DOHH2 (cell line): ENCODE results near the gene EXOSC10.

Experiments
- H3F3A ChIP-seq: fragments of 200-600 bp; sonication (generic), shearing (Covaris generic); 2 replicates; pipeline ENCODE4 v1.6.0; 2016; ENCODE audit warnings: antibody characterized with exemption, mild to moderate bottlenecking; ENCODE audit not compliant: control insufficient read depth, insufficient read depth
- H3K27ac ChIP-seq: fragments of 200-600 bp; sonication (generic); 2 replicates; pipeline ENCODE4 v1.5.1; 2014; ENCODE audit warnings: low read depth, mild to moderate bottlenecking, low read length, moderate library complexity
- H3K27me3 ChIP-seq: fragments of 200-600 bp; sonication (generic); 2 replicates; pipeline ENCODE4 v1.6.1; 2014; ENCODE audit warnings: mild to moderate bottlenecking, low read length, mixed read lengths; ENCODE audit not compliant: control insufficient read depth
- H3K36me3 ChIP-seq: fragments of 200-600 bp; sonication (generic); 2 replicates; pipeline ENCODE4 v1.6.1; 2014; ENCODE audit warnings: mild to moderate bottlenecking, low read length, moderate library complexity, mixed read lengths; ENCODE audit not compliant: control insufficient read depth
- H3K4me1 ChIP-seq: fragments of 200-600 bp; sonication (generic); 2 replicates; pipeline ENCODE4 v1.6.1; 2014; ENCODE audit warnings: mild to moderate bottlenecking, low read length, mixed read lengths; ENCODE audit not compliant: control insufficient read depth
- H3K4me2 ChIP-seq: fragments of 200-600 bp; sonication (generic); 2 replicates; pipeline ENCODE4 v1.6.0; 2014; ENCODE audit warnings: mild to moderate bottlenecking, low read length, moderate library complexity
- H3K4me3 ChIP-seq: fragments of 200-600 bp; sonication (generic); 2 replicates; pipeline ENCODE4 v1.5.1; 2014; ENCODE audit warnings: mild to moderate bottlenecking, low read length, mixed read lengths
- H3K79me2 ChIP-seq: fragments of 200-600 bp; sonication (generic); 2 replicates; pipeline ENCODE4 v1.6.1; 2014; ENCODE audit warnings: mild to moderate bottlenecking, low read length, mixed read lengths; ENCODE audit not compliant: control insufficient read depth
- H3K9me2 ChIP-seq: fragments of 200-600 bp; sonication (generic); replicated peaks from 2 replicates; pipeline ENCODE4 v1.6.1; 2014; ENCODE audit warnings: mild to moderate bottlenecking, low read length, mixed read lengths; ENCODE audit not compliant: control insufficient read depth
- H3K9me3 ChIP-seq: fragments of 200-600 bp; sonication (generic); 2 replicates; pipeline ENCODE4 v1.6.1; 2014; ENCODE audit warnings: antibody characterized with exemption, low read length, mixed read lengths; ENCODE audit not compliant: control insufficient read depth, insufficient read depth
- H4K20me1 ChIP-seq: fragments of 200-600 bp; sonication (generic); 2 replicates; pipeline ENCODE4 v1.6.0; 2014; ENCODE audit warnings: low read depth, mild to moderate bottlenecking, antibody characterized with exemption, low read length, moderate library complexity; ENCODE audit not compliant: control insufficient read depth, insufficient read depth
- EZH2phosphoT487 ChIP-seq: fragments of 200-600 bp; sonication (generic); IDR thresholded peaks from 2 replicates; pipeline ENCODE4 v1.6.1; 2017; ENCODE audit warnings: borderline replicate concordance, mild to moderate bottlenecking, antibody characterized with exemption, low read length, moderate library complexity, mixed read lengths
- TF ChIP-seq, protein P1 (sequence below): fragments of 200-600 bp; sonication (generic); IDR thresholded peaks from one replicate; pipeline ENCODE4 v1.5.1; 2014; ENCODE audit warnings: antibody characterized with exemption, mild to moderate bottlenecking, low read depth, low read length; ENCODE audit not compliant: poor library complexity, severe bottlenecking

The EXOSC10 gene

DNA sequence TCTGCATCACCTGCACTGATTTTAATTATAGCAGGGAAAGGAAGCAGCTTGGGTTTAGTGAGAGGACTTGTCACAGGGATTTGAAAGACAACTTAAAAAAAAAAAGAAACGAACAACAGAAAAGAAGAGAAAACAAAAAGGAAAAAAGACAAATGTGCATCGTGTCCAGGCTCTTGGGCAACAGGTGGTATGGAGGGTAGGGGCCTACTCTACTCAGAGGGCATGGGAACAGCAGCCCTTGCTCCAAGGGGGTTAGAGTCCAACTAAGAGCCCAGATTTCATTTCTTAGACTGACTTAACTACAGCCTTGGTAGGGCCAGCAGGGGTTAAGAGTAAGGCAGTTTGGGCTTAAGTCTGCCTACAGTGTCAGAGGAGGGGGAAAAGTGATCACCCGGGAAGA, 15.3 kb upstream of the EXOSC10 start:
- Histone ChIP-seq H3K4me1 (no peaks in the 10 kb centered on the region), H3F3A (no peaks in the 10 kb centered on the region; the same call in 1 of the 2 replicates), H3K4me2 (no peak overlapping the region), H3K9me3 (no peaks in the 10 kb centered on the region), H4K20me1 (no peaks in the 10 kb centered on the region), H3K4me3 (no peak overlapping the region), H3K27ac (no peak overlapping the region), H3K79me2 (no peaks in the 10 kb centered on the region), H3K9me2 (no peaks in the 10 kb centered on the region), H3K36me3 (peaks cover 48% of the 10 kb centered on the region), H3K27me3 (no peaks in the 10 kb centered on the region)
- TF ChIP-seq EZH2phosphoT487, result no peak
- TF ChIP-seq, protein P1, sequence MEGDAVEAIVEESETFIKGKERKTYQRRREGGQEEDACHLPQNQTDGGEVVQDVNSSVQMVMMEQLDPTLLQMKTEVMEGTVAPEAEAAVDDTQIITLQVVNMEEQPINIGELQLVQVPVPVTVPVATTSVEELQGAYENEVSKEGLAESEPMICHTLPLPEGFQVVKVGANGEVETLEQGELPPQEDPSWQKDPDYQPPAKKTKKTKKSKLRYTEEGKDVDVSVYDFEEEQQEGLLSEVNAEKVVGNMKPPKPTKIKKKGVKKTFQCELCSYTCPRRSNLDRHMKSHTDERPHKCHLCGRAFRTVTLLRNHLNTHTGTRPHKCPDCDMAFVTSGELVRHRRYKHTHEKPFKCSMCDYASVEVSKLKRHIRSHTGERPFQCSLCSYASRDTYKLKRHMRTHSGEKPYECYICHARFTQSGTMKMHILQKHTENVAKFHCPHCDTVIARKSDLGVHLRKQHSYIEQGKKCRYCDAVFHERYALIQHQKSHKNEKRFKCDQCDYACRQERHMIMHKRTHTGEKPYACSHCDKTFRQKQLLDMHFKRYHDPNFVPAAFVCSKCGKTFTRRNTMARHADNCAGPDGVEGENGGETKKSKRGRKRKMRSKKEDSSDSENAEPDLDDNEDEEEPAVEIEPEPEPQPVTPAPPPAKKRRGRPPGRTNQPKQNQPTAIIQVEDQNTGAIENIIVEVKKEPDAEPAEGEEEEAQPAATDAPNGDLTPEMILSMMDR, result no peak

DNA sequence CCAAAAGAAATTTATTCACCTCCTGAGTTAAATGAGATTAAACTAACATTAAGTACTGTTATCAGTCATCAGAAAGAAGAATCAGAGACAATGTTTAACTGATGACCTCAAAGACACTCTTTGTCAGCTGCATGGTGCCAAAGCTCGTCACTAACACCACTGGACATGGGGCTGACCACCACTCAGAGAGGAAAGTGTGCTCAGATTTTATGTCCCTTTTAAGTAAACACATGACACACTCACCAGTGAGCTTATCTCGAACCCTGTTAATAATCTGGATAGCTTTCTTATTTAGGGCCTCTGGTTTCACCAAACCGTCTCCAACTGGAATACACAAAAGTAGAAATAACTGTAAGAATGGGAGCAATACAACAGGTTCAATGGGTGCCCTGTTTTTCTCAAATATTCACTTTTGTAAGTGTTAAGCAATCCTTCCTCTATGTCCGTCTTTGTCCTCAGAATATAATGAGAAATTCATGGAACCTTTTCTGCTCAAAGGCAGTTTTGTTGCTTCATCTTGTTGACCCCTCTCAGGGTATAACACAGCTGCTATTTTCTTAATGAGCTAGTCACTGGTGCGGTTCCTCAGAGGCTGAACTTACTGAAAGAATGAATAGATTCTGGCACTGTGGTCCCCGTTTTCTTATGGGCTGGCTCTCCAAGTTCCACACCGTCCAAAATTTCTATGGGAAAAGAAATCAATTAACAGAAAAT, 9.5 kb upstream of the EXOSC10 start:
- no peak for TF ChIP-seq EZH2phosphoT487
- TF ChIP-seq, protein P1, result no peak
- Histone ChIP-seq H3K36me3 (peaks cover 53% of the 10 kb centered on the region), H3K27me3 (no peaks in the 10 kb centered on the region), H3K9me3 (no peaks in the 10 kb centered on the region), H3K4me1 (no peaks in the 10 kb centered on the region), H3F3A (no peaks in the 10 kb centered on the region; the same call in 1 of the 2 replicates), H3K4me2 (no peak overlapping the region), H4K20me1 (no peaks in the 10 kb centered on the region), H3K27ac (no peak overlapping the region), H3K79me2 (no peaks in the 10 kb centered on the region), H3K4me3 (no peak overlapping the region), H3K9me2 (no peaks in the 10 kb centered on the region)

DNA sequence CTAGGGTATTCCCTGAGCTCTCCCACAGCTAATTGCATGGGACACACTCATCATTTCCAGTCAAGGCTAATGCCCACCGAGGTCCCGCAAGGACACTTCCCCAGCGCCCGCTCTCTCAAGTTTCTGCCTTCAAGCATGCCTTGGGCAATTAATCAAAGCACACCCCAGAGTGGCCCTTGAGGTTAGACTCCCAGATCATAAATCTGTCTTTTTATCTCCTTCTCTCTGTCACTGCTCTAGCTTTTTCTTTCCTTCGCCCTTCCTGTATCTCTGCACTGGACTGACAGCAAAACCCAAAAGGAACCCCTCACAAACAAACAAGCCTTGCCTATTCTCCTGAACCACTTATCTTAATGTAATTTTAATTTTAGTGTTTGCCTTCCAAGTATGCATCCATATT, 7.9 kb upstream of the EXOSC10 start:
- Histone ChIP-seq H3K4me2 (no peak overlapping the region), H3K27me3 (no peaks in the 10 kb centered on the region), H3K36me3 (peaks cover 39% of the 10 kb centered on the region), H3F3A (no peaks in the 10 kb centered on the region; the same call in 1 of the 2 replicates), H3K27ac (no peak overlapping the region), H3K9me3 (no peaks in the 10 kb centered on the region), H4K20me1 (no peaks in the 10 kb centered on the region), H3K4me1 (no peaks in the 10 kb centered on the region), H3K9me2 (no peaks in the 10 kb centered on the region), H3K4me3 (no peak overlapping the region), H3K79me2 (no peaks in the 10 kb centered on the region)
- no peak for TF ChIP-seq EZH2phosphoT487
- TF ChIP-seq, protein P1, result no peak
